Neural progenitor cell (in vitro differentiated cells): Measurements from ENCODE around the gene RAB5A. TPM values are rescaled to one million over a fixed set of nuclear protein-coding genes. Genes with fewer than 3 reads are reported as not detected.

Experiments
- DNase-seq: peaks from one replicate; pipeline ENCODE4 v3.0.0-alpha.2; 2016; ENCODE audit warnings: low spot score
- H2AFZ ChIP-seq: fragments of 200-600 bp; sonication (generic); replicated peaks from 2 replicates; pipeline ENCODE4 v1.6.1; 2016; ENCODE audit warnings: antibody characterized with exemption
- H3F3A ChIP-seq: fragments of 200-600 bp; sonication (generic); 2 replicates; pipeline ENCODE4 v1.6.1; 2016; ENCODE audit warnings: antibody characterized with exemption, low read depth
- H3K27ac ChIP-seq: fragments of 200-600 bp; sonication (generic); 2 replicates; pipeline ENCODE4 v1.5.1; 2016; ENCODE audit warnings: mild to moderate bottlenecking
- H3K27me3 ChIP-seq: fragments of 200-600 bp; sonication (generic); 2 replicates; pipeline ENCODE4 v1.6.1; 2016; ENCODE audit warnings: mild to moderate bottlenecking, moderate library complexity
- H3K36me3 ChIP-seq: fragments of 200-600 bp; sonication (generic); 2 replicates; pipeline ENCODE4 v1.5.1; 2016
- H3K4me1 ChIP-seq: fragments of 200-600 bp; sonication (generic); 2 replicates; pipeline ENCODE4 v1.6.1; 2016; ENCODE audit warnings: mixed run types
- H3K4me2 ChIP-seq: fragments of 200-600 bp; sonication (generic); 2 replicates; pipeline ENCODE4 v1.6.1; 2016
- H3K4me3 ChIP-seq: fragments of 200-600 bp; sonication (generic); 2 replicates; pipeline ENCODE4 v1.5.1; 2016
- H3K79me2 ChIP-seq: fragments of 200-600 bp; sonication (generic); 2 replicates; pipeline ENCODE4 v1.6.1; 2016; ENCODE audit warnings: low read depth
- H3K9ac ChIP-seq: fragments of 200-600 bp; sonication (generic); 2 replicates; pipeline ENCODE4 v1.6.1; 2016
- H3K9me3 ChIP-seq: fragments of 200-600 bp; sonication (generic); 2 replicates; pipeline ENCODE4 v1.5.1; 2016; ENCODE audit warnings: low read depth
- H4K20me1 ChIP-seq: fragments of 200-600 bp; sonication (generic); 2 replicates; pipeline ENCODE4 v1.6.1; 2016; ENCODE audit warnings: low read depth
- H3K27ac Mint-ChIP-seq: 3 replicates; pipeline ENCODE4 v1.8.0; 2021; ENCODE audit warnings: mixed read lengths
- H3K27me3 Mint-ChIP-seq: 2 replicates; pipeline ENCODE4 v1.8.0; 2022; ENCODE audit warnings: low read depth, mild to moderate bottlenecking, inconsistent platforms, moderate library complexity, mixed read lengths; ENCODE audit not compliant: insufficient read depth
- H3K36me3 Mint-ChIP-seq: 3 replicates; pipeline ENCODE4 v1.8.0; 2021; ENCODE audit warnings: mixed read lengths
- H3K4me1 Mint-ChIP-seq: 3 replicates; pipeline ENCODE4 v1.8.0; 2021; ENCODE audit warnings: mixed read lengths
- H3K4me3 Mint-ChIP-seq: 3 replicates; pipeline ENCODE4 v1.8.0; 2021; ENCODE audit warnings: mild to moderate bottlenecking, moderate library complexity, mixed read lengths
- H3K9me3 Mint-ChIP-seq: 3 replicates; pipeline ENCODE4 v1.8.0; 2020; ENCODE audit warnings: mixed read lengths
- CTCF ChIP-seq: fragments of 200-600 bp; sonication (generic); IDR thresholded peaks from 2 replicates; pipeline ENCODE4 v1.5.1; 2017; ENCODE audit warnings: antibody characterized with exemption, mild to moderate bottlenecking
- EZH2 ChIP-seq: fragments of 200-600 bp; sonication (generic); IDR thresholded peaks from 2 replicates; pipeline ENCODE4 v1.6.1; 2017; ENCODE audit warnings: antibody characterized with exemption, mild to moderate bottlenecking, moderate library complexity
- EZH2phosphoT487 ChIP-seq: fragments of 200-600 bp; sonication (generic); IDR thresholded peaks from 2 replicates; pipeline ENCODE4 v1.6.1; 2017; ENCODE audit warnings: antibody characterized with exemption
- total RNA-seq: library from RNA; depleted of rRNA; stranded (reverse); fragments of >200 nt; gene quantifications from 2 replicates; pipeline ENCODE4 v1.2.3, GENCODE V29; 2015; ENCODE audit warnings: low replicate concordance

Gene RAB5A
- total RNA-seq, 1 donor from 2014 or later: 96.3 TPM

GRCh38 chr3:19911452-19911851 is 35.4 kb upstream of the RAB5A start:
- Histone ChIP-seq H3K4me1 (no peaks in the 10 kb centered on the region), H3K4me2 (no peak overlapping the region), H2AFZ (no peak overlapping the region), H3K27me3 (no peaks in the 10 kb centered on the region), H3K9me3 (peaks cover 4% of the 10 kb centered on the region), H3K4me3 (no peak overlapping the region), H3K9ac (no peak overlapping the region), H3K79me2 (no peaks in the 10 kb centered on the region), H3K36me3 (peaks cover 5% of the 10 kb centered on the region), H4K20me1 (no peaks in the 10 kb centered on the region), H3F3A (no peaks in the 10 kb centered on the region), H3K27ac (no peak overlapping the region)
- Mint-ChIP-seq H3K4me1 (no peaks in the 10 kb centered on the region), H3K27me3 (no peaks in the 10 kb centered on the region), H3K27ac (no peak overlapping the region), H3K36me3 (no peaks in the 10 kb centered on the region), H3K4me3 (no peak overlapping the region), H3K9me3 (peaks cover 24% of the 10 kb centered on the region)
- TF ChIP-seq EZH2phosphoT487: no peak
- TF ChIP-seq CTCF: no peak
- no peak for TF ChIP-seq EZH2
- DNase-seq: no peak

- Histone ChIP-seq H3K9me3 (peaks cover 4% of the 10 kb centered on the region), H3K27me3 (no peaks in the 10 kb centered on the region), H3K4me3 (no peak overlapping the region), H3K4me1 (no peaks in the 10 kb centered on the region), H4K20me1 (no peaks in the 10 kb centered on the region), H3K9ac (no peak overlapping the region), H3K27ac (no peak overlapping the region), H3F3A (peaks cover 3% of the 10 kb centered on the region), H3K79me2 (no peaks in the 10 kb centered on the region), H3K36me3 (no peaks in the 10 kb centered on the region), H2AFZ (no peak overlapping the region), H3K4me2 (no peak overlapping the region)
- TF ChIP-seq EZH2phosphoT487 (no peak), EZH2 (no peak), CTCF (no peak)
- Mint-ChIP-seq H3K9me3 (peaks cover 9% of the 10 kb centered on the region), H3K4me1 (no peaks in the 10 kb centered on the region), H3K4me3 (no peak overlapping the region), H3K36me3 (no peaks in the 10 kb centered on the region), H3K27ac (no peak overlapping the region), H3K27me3 (peaks cover 2% of the 10 kb centered on the region)
- DNase-seq: no peak
Observed at GRCh38 chr3:19917167-19917566, 29.7 kb upstream of the RAB5A start.

- DNase-seq: no peak
- Histone ChIP-seq H4K20me1 (no peaks in the 10 kb centered on the region), H3K27me3 (no peaks in the 10 kb centered on the region), H3F3A (peaks cover 3% of the 10 kb centered on the region), H3K27ac (no peak overlapping the region), H3K79me2 (no peaks in the 10 kb centered on the region), H3K4me1 (no peaks in the 10 kb centered on the region), H3K9me3 (no peaks in the 10 kb centered on the region), H2AFZ (no peak overlapping the region), H3K4me2 (no peak overlapping the region), H3K4me3 (no peak overlapping the region), H3K36me3 (no peaks in the 10 kb centered on the region), H3K9ac (no peak overlapping the region)
- peaks cover 2% of the 10 kb centered on the region for H3K27me3 Mint-ChIP-seq
- no peaks in the 10 kb centered on the region for H3K4me1 Mint-ChIP-seq
- H3K9me3 Mint-ChIP-seq: no peaks in the 10 kb centered on the region
- TF ChIP-seq CTCF: no peak
- no peaks in the 10 kb centered on the region for H3K36me3 Mint-ChIP-seq
- no peak overlapping the region for H3K4me3 Mint-ChIP-seq
- no peak overlapping the region for H3K27ac Mint-ChIP-seq
Observed at GRCh38 chr3:19920401-19921080, 26.4 kb upstream of the RAB5A start.
